HepG2 (cell line): Measurements from ENCODE around the gene EIF1AD. TPM values are rescaled to one million over a fixed set of nuclear protein-coding genes. Genes with fewer than 3 reads are reported as not detected.

Source experiments
- HMG20B ChIP-seq: conservative IDR thresholded peaks from 2 replicates; pipeline ENCODE4 v1.6.1; 2016; ENCODE audit warnings: missing genetic modification reagents, missing compliant biosample characterization
- HOXA7 ChIP-seq: sonication (generic); formaldehyde crosslinking; IDR thresholded peaks from 2 replicates; pipeline ENCODE4 v1.8.1; 2022; ENCODE audit warnings: mild to moderate bottlenecking, missing genetic modification reagents, moderate library complexity
- MLXIP ChIP-seq: sonication (generic); formaldehyde crosslinking; IDR thresholded peaks from 2 replicates; pipeline ENCODE4 v1.9.0; 2021; ENCODE audit warnings: missing genetic modification reagents, borderline replicate concordance
- SMARCC2 ChIP-seq: fragments of 450-650 bp; IDR thresholded peaks from 2 replicates; pipeline ENCODE4 v1.6.1; 2017; ENCODE audit warnings: antibody characterized with exemption, mild to moderate bottlenecking
- SNRNP70 ChIP-seq: fragments of 200-400 bp; formaldehyde crosslinking; IDR thresholded peaks from 2 replicates; pipeline ENCODE4 v1.6.1; 2017; ENCODE audit warnings: mild to moderate bottlenecking, low read depth, low read length, moderate library complexity
- YY1 ChIP-seq: IDR thresholded peaks from 2 replicates; pipeline ENCODE4 v1.6.1; 2011; ENCODE audit warnings: low read length, low read depth, moderate library complexity, mild to moderate bottlenecking; ENCODE audit not compliant: insufficient read depth, insufficient replicate concordance
- ZBED4 ChIP-seq: sonication (generic); formaldehyde crosslinking; IDR thresholded peaks from 2 replicates; pipeline ENCODE4 v1.4.0; 2020; ENCODE audit warnings: missing genetic modification reagents, borderline replicate concordance
- ZNF282 ChIP-seq: fragments of 450-650 bp; IDR thresholded peaks from 2 replicates; pipeline ENCODE4 v1.6.1; 2018; ENCODE audit not compliant: partially characterized antibody
- ZNF383 ChIP-seq: sonication (generic); formaldehyde crosslinking; IDR thresholded peaks from 2 replicates; pipeline ENCODE4 v1.4.0; 2020; ENCODE audit warnings: missing genetic modification reagents, mild to moderate bottlenecking, borderline replicate concordance
- ZNF792 ChIP-seq: IDR thresholded peaks from 2 replicates; pipeline ENCODE4 v1.6.1; 2016
- ZNF839 ChIP-seq: sonication (generic); formaldehyde crosslinking; IDR thresholded peaks from 2 replicates; pipeline ENCODE4 v1.4.0; 2020; ENCODE audit warnings: missing genetic modification reagents, mild to moderate bottlenecking, borderline replicate concordance
- ZSCAN21 ChIP-seq: sonication (generic); formaldehyde crosslinking; IDR thresholded peaks from 2 replicates; pipeline ENCODE4 v1.8.0; 2022; ENCODE audit warnings: mild to moderate bottlenecking, missing genetic modification reagents, moderate library complexity, borderline replicate concordance
- polyA plus RNA-seq, 8 experiments: library from polyadenylated mRNA; depleted of rRNA in 3 of 8; stranded (reverse) in 7 of 8; unstranded in 1 of 8; fragments of >200 nt; fragmentation: Illumina TruSeq in 4 of 8; extraction: Trizol in 4 of 8; gene quantifications; 2 replicates each; pipeline versions ENCODE4 v1.2.1 to v1.2.3, GENCODE V29; 2011 to 2016; ENCODE audit warnings: low read depth in 4 of 8, missing spikeins in 1 of 8, mixed read lengths in 1 of 8; ENCODE audit not compliant: insufficient read depth in 1 of 8
- total RNA-seq, 5 experiments: library from RNA; depleted of rRNA; stranded (reverse); fragments of >200 nt; fragmentation: Illumina TruSeq; extraction: Trizol; gene quantifications; 2 replicates each; pipeline ENCODE4 v1.2.3, GENCODE V29; 2016; ENCODE audit warnings: low read depth in 1 of 5
- TF ChIP-seq, protein P1 (sequence below): sonication (generic); formaldehyde crosslinking; IDR thresholded peaks from 2 replicates; pipeline ENCODE4 v1.8.0; 2022; ENCODE audit warnings: missing genetic modification reagents, mild to moderate bottlenecking, moderate library complexity, borderline replicate concordance
- TF ChIP-seq, protein P2 (sequence below): sonication (generic); formaldehyde crosslinking; IDR thresholded peaks from 2 replicates; pipeline ENCODE4 v1.4.0; 2020; ENCODE audit warnings: missing genetic modification reagents
- TF ChIP-seq, protein P3 (sequence below): sonication (generic); formaldehyde crosslinking; IDR thresholded peaks from 2 replicates; pipeline ENCODE4 v1.9.0; 2021; ENCODE audit warnings: missing genetic modification reagents, mild to moderate bottlenecking, borderline replicate concordance

EIF1AD gene
- total and polyA plus RNA-seq, 2 of the 13 experiments (the other 11 are each of a cell fraction or from before 2014, with no cell fraction given), result 18.2 to 30.8 TPM

DNA sequence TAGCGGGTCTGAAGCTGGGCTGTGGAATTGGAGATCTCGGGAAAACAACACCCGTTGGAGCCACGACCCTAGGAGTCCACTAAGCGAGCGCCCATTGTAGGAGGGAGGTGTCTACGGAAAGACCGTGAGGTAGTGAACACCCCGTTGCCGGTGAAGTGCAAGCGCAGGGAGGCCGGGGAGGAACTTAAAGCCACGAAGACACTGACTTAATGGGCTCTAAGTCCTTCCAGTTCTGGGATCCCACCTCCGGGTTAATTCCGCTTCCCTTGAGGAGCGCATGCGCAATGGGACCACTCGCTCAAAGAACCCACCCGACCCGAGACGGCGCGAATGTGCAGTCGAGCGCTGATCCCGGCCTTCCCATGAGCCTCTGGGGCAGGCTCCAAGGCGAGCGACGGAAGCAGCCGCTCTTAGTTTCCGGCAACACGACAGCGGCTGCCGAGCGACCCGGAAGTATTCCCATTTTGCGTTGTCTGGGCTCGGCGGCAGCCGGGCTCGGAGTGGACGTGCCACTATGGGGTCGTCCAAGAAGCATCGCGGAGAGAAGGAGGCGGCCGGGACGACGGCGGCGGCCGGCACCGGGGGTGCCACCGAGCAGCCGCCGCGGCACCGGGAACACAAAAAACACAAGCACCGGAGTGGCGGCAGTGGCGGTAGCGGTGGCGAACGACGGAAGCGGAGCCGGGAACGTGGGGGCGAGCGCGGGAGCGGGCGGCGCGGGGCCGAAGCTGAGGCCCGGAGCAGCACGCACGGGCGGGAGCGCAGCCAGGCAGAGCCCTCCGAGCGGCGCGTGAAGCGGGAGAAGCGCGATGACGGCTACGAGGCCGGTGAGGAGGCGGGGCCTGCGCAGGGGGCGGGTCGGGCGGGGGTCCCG lies 40.5 kb downstream of the EIF1AD start, which contains the start of gene SART1 (continued):
- TF ChIP-seq SMARCC2 (no peak), ZNF282 (no peak), ZBED4 (CRISPR knock-in tag) (peak; percentile 64), YY1 (peak; percentile 87), ZNF792 (CRISPR knock-in tag) (peak; percentile 68; the same call in 1 of the 2 replicates), HOXA7 (CRISPR knock-in tag) (no peak), MLXIP (CRISPR knock-in tag) (no peak; the same call in 1 of the 2 replicates), ZNF839 (CRISPR knock-in tag) (peak; percentile 27; the same call in 1 of the 2 replicates), SNRNP70 (no peak), HMG20B (CRISPR knock-in tag) (no peak), ZSCAN21 (0 out of 2 replicates have a peak, but pooled peaks have one; percentile 15), ZNF383 (0 out of 2 replicates have a peak, but pooled peaks have one; percentile 56)
- TF ChIP-seq, protein P1, sequence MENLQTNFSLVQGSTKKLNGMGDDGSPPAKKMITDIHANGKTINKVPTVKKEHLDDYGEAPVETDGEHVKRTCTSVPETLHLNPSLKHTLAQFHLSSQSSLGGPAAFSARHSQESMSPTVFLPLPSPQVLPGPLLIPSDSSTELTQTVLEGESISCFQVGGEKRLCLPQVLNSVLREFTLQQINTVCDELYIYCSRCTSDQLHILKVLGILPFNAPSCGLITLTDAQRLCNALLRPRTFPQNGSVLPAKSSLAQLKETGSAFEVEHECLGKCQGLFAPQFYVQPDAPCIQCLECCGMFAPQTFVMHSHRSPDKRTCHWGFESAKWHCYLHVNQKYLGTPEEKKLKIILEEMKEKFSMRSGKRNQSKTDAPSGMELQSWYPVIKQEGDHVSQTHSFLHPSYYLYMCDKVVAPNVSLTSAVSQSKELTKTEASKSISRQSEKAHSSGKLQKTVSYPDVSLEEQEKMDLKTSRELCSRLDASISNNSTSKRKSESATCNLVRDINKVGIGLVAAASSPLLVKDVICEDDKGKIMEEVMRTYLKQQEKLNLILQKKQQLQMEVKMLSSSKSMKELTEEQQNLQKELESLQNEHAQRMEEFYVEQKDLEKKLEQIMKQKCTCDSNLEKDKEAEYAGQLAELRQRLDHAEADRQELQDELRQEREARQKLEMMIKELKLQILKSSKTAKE (CRISPR knock-in tag), result no peak
- TF ChIP-seq, protein P2, sequence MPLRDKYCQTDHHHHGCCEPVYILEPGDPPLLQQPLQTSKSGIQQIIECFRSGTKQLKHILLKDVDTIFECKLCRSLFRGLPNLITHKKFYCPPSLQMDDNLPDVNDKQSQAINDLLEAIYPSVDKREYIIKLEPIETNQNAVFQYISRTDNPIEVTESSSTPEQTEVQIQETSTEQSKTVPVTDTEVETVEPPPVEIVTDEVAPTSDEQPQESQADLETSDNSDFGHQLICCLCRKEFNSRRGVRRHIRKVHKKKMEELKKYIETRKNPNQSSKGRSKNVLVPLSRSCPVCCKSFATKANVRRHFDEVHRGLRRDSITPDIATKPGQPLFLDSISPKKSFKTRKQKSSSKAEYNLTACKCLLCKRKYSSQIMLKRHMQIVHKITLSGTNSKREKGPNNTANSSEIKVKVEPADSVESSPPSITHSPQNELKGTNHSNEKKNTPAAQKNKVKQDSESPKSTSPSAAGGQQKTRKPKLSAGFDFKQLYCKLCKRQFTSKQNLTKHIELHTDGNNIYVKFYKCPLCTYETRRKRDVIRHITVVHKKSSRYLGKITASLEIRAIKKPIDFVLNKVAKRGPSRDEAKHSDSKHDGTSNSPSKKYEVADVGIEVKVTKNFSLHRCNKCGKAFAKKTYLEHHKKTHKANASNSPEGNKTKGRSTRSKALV (CRISPR knock-in tag), result peak; percentile 43; the same call in 1 of the 2 replicates
- TF ChIP-seq, protein P3, sequence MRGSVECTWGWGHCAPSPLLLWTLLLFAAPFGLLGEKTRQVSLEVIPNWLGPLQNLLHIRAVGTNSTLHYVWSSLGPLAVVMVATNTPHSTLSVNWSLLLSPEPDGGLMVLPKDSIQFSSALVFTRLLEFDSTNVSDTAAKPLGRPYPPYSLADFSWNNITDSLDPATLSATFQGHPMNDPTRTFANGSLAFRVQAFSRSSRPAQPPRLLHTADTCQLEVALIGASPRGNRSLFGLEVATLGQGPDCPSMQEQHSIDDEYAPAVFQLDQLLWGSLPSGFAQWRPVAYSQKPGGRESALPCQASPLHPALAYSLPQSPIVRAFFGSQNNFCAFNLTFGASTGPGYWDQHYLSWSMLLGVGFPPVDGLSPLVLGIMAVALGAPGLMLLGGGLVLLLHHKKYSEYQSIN (CRISPR knock-in tag), result no peak
